GM12891 (cell line): ENCODE data around the gene PNPLA7.

Experiments
- POLR2A ChIP-seq: IDR thresholded peaks from 2 replicates; pipeline ENCODE4 v1.6.1; 2011; ENCODE audit warnings: low read depth, low read length, control low read depth
- SPI1 ChIP-seq: IDR thresholded peaks from 2 replicates; pipeline ENCODE4 v1.6.1; 2011; ENCODE audit warnings: low read depth, low read length, control low read depth

DNA sequence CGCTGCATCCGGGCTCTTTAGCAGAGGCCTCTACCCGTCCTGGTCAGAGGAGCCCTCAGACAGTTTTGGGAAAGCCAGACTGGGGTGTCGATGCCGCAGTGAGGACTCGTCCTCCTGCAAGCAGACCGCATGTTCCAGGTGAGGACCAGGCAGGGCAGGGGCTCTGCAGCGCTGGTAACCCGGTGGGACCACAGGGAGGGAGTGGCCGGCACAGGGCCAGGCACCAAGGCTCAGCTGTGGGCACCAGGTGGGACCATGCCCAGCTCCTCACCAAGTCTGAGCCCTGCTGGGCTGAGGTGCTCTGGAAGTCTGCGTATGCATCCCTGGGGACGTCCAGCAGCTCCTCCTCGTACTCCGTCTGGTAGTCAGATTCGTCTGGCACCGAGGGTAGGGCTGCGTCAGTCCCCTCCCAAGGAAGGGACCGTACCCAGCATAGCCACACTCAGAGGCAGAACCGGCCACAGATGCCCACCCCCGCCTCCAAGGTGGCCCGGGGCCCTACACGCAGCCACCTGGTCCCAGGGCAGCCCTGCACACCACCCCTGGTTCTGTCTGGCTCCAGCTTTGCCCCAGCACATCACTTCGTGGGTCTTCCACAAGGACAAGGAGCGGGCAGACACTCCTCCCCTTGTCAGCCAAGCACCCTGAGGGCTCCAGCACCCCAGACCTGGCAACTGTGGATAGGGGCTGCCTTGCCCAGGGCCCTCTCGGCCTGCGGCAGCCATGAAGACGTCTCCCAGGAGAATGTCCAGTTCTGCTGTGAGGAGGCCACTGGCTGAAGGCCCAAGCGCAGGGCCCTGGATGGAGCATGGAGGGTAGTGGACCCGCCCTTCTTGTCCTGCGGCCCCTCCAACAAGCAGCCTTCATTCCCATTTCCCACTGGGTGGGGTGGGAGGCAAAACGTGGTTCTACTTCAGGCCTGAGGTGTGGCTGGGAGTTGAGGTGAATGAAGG is 89.6 kb downstream of the PNPLA7 start:
- TF ChIP-seq POLR2A: no peak
- TF ChIP-seq SPI1: no peak
